HG03457 (cell line): ENCODE measurements around the gene LILRB2.
"Not testable (repeated sequence)": the region's sequence is repeated elsewhere in the genome, so short reads cannot be mapped to it uniquely, and the experiment has no call there.

Source experiments
- ATAC-seq: cut with Tn5 transposase; IDR thresholded peaks from one replicate; pipeline ENCODE4 v1.9.1; 2021; ENCODE audit warnings: moderate number of reproducible peaks; ENCODE audit not compliant: unreplicated experiment

Gene LILRB2

DNA sequence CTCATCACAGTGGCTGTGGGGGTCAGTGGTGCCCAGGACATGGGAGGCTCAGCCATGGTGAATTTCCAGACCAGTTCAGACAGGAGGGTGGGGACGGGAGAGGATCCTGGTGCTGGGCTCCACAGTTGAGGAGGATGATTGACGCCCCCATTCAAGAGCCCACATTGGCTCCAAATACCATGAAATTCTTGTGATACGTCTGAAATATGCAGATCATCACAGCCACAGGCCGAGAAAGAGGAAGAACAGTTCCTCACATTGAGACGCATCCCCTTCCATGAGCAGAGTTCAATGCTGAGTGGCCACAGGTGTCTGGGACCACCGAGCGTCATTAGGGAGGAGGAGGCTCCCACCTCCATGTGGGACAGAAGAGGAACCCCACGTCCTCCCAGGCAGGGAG, 37.1 kb downstream of the LILRB2 start:
- ATAC-seq = not testable (repeated sequence)

DNA sequence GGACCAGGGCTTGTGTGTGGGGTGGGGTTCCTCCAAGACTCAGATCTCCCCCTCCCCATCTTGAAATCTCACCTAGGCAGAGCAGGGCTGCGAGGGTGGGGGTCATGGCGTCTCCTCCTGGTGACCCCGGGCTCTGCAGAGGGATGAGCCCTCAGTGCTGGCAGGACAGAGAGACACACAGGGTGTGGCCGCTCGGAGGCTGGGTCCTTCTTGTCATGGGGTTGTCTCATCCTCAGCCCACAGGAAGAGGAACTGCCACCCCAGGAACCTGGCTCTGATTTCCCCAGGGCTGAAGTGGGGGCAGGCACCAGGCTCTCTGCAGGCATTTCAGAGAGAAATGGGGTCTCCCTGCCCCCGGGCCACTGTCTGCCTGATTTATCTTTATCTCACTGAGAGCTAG, 38.3 kb downstream of the LILRB2 start, which contains the start of gene LILRA6:
Gene LILRA6 (minus strand): TSS at position 145 of the 400 bp plus-strand sequence.
- ATAC-seq = not testable (repeated sequence)

DNA sequence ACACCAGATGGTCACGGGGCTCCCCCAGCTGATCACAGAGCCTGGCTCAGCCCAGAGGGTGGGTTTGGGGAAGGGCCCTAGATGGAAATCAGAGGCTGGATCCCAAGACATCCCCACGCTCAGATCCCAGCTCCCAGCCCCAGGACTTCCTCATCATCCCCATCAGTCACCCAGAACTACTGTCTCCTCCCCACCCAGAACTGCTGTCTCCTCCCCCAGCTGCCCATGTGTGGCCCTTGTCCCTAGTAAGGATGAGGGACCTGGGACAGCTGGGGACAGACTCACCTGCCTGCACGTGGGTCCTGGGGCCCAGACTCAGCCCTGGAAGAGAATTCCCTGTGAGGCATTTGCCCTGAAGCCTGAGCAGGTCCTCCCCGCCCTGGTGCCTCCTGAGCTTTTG, 38.7 kb downstream of the LILRB2 start:
- ATAC-seq = not testable (repeated sequence)

DNA sequence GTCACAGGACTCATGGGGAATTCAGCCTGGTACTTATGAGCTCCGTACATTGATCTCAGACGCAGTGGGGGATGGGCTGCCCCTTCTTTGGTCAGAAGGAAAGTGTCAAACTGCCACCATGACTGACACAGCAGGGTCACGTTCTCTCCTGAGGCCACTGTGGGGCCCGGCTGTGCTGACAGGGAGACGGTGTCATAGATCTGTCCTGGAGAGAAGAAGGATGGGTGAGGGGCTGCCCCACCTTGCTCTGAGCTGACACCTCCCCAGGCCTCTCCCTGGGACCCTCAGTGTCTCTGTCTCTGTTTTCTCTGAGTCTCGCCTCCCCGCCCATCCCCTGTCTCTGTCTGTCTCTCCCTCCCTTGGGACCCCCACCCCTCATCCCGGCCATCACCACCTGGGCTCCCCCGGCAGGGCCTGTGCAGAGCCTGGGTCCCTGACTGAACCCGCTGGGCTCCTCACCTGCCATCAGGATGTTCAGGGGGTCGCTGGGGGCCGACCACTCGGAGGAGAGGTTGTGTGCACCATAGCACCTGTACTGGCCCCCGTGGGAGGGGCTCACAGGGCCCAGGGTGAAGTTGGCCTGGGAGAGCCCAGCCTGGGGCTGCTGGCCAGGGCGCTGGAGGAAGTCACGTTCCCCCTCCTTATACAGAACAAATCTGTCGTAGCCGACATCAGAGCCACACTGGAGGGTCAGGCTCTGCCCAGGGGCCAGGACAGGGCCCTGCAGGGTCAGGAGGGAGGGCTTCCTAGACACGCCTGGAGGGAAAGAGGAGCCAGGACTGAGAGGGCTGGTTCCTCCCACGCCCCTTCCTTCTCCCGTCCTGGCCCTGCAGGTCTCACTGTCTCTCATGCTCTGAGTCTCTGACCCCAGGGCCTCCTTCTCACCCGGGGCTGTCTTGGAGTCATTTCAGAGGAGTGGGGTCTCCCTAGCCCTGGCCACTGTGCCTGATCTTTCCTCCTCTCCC, 40.3 kb downstream of the LILRB2 start:
- ATAC-seq = not testable (repeated sequence)

DNA sequence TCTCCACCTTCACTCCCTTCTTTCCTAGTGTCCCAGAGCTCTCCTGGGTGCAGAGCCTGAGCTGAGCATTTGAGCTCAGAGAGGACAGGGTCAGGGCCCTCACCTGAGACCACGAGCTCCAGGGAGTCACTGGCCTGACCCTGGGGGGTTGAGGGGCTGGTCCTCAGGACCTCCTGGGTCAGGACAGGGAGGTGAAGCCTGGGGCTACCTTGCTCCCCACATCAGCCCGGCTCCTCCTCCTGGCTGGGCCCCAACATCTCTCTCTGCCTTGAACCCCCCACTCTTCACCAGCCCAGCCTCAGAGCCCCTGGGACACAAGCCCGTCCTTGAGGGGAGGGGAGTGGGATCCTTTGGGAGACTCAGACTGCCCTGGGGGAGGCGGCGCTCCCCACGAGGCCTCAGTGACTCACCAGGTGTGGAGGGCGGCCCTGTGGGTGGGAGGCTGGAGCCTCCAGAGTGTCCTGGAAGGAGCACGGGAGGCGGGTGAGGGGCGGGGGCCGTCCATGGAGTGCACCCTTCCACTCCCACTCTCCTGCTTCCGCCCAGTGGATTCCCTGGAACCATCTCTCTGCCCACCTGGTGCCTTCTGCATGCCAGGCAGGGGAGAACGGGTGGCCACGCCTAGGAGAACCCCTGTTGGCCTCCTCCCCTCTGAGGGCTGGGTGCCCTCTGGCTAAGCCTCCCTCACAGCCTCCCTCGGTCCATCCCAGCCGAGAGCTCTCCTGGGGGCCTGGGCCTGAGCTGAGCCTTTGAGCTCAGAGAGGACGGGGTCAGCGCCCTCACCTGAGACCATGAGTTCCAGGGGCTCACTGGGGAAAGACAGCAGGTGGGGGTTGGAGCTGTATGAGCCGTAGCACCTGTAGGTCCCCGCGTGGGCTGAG, 41.2 kb downstream of the LILRB2 start:
- not testable (repeated sequence) for ATAC-seq

DNA sequence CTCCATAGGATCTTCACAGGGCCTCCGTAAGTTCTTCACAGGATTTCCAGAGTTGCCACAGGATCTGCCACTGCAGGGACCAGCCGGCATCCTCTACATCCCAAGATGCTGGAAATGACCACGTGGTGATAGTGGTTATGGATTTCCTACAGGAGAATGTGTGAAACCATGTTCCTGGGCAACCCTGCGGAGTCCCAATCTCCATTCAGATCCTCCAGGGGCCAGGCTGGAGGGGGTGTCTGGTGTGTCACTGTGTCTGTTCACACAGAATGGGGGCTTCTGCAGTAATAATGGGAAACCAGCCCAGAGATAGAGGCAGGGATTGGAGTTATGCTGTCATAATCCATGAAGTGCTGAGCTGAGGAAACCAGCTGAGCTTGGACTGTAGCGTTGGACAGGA, 47.0 kb downstream of the LILRB2 start:
- ATAC-seq = no peak

DNA sequence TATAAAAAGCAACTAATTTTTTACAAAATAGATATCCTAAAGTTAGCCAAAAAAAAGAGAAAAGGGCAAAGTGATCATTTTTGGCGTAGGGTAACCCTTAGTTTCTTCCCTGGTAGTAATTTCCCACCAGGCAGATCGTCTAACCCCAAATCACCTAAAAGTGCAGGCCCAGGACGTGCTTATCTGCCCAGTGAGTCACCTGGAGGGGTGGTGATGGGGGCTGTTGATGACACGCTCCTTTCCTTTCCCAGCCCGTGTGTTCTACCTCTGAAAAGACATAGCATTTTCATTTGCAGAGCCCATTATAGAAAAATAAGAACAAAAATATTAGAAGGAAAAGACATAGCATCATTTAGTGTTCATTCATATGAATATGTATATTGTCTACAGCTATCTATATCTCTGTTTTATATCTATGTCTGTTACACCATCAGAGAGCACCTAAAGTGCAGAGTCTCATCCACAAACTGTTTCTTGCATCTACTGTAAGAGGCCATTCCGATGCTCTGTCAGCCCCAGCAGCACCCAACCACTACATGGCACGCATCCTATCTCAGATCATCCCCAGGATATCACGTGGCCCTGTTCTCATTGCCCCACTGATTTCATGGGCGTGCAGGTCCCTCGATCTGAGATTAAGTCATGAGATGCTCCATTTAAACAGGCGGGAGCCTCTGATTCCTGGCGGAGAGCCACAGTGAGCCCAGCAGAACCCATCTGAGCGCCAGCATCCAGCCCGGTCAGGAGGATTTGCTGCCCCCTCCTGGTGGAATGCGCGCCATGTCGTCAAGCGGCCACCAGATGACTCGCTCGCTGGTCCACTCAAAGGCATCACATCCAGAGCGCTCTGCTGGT, 49.6 kb downstream of the LILRB2 start:
- no peak for ATAC-seq

DNA sequence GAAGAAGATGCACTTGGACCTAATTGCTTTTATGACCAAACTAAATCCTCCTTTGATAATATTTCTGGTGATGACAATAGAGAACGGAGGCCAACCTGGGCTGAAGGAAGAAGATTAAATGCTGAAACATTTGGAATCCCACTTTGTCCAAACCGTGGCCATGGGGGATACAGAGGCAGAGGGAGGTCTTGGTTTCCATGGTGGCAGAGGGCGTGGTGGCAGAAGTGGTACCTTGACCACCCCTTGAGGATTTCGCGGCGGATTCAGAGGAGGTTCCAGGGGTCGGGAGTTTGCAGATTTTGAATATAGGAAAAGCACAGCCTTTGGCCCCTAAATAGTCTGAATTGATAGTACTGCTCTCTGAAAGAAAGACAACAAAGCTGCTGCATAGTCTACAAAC, 50.9 kb downstream of the LILRB2 start:
- no peak for ATAC-seq

DNA sequence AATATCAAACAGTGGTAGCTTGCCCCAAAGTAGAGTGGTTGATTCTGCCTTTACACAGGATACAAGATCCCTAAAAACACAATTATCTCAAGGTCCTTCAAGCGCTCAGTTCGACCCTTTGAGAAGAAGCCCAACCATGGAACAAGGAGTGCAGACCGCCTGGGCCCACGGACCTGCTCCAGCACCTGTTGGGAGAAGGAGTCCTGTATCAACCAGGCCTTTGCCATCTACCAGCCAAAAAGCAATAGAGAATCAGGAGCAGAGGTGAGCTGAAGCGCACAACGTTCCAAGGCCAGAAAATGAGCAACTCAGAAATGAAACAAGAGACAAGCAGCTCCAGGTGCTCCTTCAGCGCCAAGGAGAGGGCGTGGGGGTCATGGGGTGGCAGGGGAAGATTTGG, 51.8 kb downstream of the LILRB2 start:
- ATAC-seq = no peak

DNA sequence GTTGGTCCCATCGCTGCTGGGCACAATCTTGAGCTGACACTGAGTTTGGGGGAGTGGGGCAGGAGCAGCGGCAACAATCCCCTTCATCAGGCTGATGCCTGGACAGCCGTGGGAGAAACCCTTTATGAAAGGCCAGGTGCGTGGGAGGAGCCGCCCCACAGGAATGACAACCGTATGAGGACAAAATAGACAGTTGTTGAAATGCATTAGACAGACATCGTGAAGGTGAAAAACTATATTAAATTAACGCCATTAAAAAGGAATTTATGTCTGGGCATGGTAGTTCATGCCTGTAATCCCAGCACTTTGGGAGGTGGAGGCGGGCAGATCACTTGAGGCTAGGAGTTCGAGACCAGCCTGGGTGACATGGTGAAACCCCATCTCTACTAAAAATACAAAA, 56.3 kb downstream of the LILRB2 start:
- ATAC-seq = not testable (repeated sequence)

DNA sequence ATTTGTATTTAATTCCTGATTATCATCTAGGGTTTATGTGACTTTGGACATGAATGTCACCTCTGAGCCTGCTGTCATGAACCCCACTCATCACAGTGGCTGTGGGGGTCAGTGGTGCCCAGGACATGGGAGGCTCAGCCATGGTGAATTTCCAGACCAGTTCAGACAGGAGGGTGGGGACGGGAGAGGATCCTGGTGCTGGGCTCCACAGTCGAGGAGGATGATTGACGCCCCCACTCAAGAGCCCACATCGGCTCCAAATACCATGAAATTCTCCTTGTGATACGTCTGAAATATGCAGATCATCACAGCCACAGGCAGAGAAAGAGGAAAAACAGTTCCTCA, 57.0 kb downstream of the LILRB2 start:
- ATAC-seq = not testable (repeated sequence)
